Activated naive CD4-positive, alpha-beta T cell treated with Interleukin-2 at 50 U/mL for 16 hours (primary cell): ENCODE results near the gene AOC3.
A peak's percentile ranks its signal among the peaks of the same experiment; 100 is the strongest.
"Not testable (repeated sequence)": the region's sequence is repeated elsewhere in the genome, so short reads cannot be mapped to it uniquely, and the experiment has no call there.

Source experiments
- DNase-seq: peaks from one replicate; pipeline ENCODE4 v3.0.0-alpha.2; 2020

The AOC3 gene

GRCh38 chr17:42844761-42845555, 6.0 kb upstream of the AOC3 start:
- no peak for DNase-seq

GRCh38 chr17:42845556-42845917, 5.5 kb upstream of the AOC3 start:
- DNase-seq = no peak

GRCh38 chr17:42845918-42846593, 4.9 kb upstream of the AOC3 start:
- DNase-seq = peak; percentile 51

- DNase-seq = no peak
Observed at GRCh38 chr17:42846594-42847280, 4.3 kb upstream of the AOC3 start.

- DNase-seq = no peak
Observed at GRCh38 chr17:42848093-42848492, 2.9 kb upstream of the AOC3 start.

GRCh38 chr17:42849031-42849430, 2.0 kb upstream of the AOC3 start:
- DNase-seq = no peak

GRCh38 chr17:42849451-42850181, 1.4 kb upstream of the AOC3 start:
- DNase-seq = no peak

GRCh38 chr17:42851371-42852240, 607 bp downstream of the AOC3 start:
- DNase-seq = not testable (repeated sequence)

GRCh38 chr17:42852351-42852750, 1.4 kb downstream of the AOC3 start:
- no peak for DNase-seq

GRCh38 chr17:42853004-42853403, 2.0 kb downstream of the AOC3 start:
- no peak for DNase-seq

GRCh38 chr17:42853597-42853967, 2.6 kb downstream of the AOC3 start:
- no peak for DNase-seq

- no peak for DNase-seq
Observed at GRCh38 chr17:42853968-42854790, 3.2 kb downstream of the AOC3 start.

GRCh38 chr17:42855048-42855596, 4.1 kb downstream of the AOC3 start:
- no peak for DNase-seq

- DNase-seq = not testable (repeated sequence)
Observed at GRCh38 chr17:42856093-42856492, 5.1 kb downstream of the AOC3 start.

- DNase-seq = not testable (repeated sequence)
Observed at GRCh38 chr17:42856516-42856915, 5.5 kb downstream of the AOC3 start.

GRCh38 chr17:42857389-42857788, 6.4 kb downstream of the AOC3 start:
- DNase-seq = no peak

GRCh38 chr17:42865638-42866094, 14.7 kb downstream of the AOC3 start:
- no peak for DNase-seq

- DNase-seq = no peak
Observed at GRCh38 chr17:42866216-42866615, 15.2 kb downstream of the AOC3 start.

GRCh38 chr17:42866631-42867575, 15.9 kb downstream of the AOC3 start:
- DNase-seq = no peak
